K562 (cell line): Measurements from ENCODE around the gene RBBP4. TPM values are rescaled to one million over a fixed set of nuclear protein-coding genes. Genes with fewer than 3 reads are reported as not detected.

Experiments used
- ARID3B ChIP-seq: fragments of 250-450 bp; sonication (Bioruptor Pico); IDR thresholded peaks from 2 replicates; pipeline ENCODE4 v1.4.0; 2020; ENCODE audit warnings: borderline replicate concordance
- BCLAF1 ChIP-seq, 2 experiments: fragments of 450-650 bp in 1 of 2; IDR thresholded peaks; 2 replicates each; pipeline ENCODE4 v1.6.1; 2011 to 2017; ENCODE audit warnings: low read depth in 2 of 2, antibody characterized with exemption in 1 of 2, borderline replicate concordance in 1 of 2, low read length in 1 of 2, mild to moderate bottlenecking in 1 of 2, mixed read lengths in 1 of 2; ENCODE audit not compliant: control insufficient read depth in 1 of 2
- BCOR ChIP-seq: fragments of 450-650 bp; IDR thresholded peaks from 2 replicates; pipeline ENCODE4 v1.6.1; 2016
- CBX3 ChIP-seq, 2 experiments: IDR thresholded peaks; 1 replicate in 1 of 2; 2 replicates in 1 of 2; pipeline ENCODE4 v1.6.1; 2012; ENCODE audit warnings: inconsistent platforms in 2 of 2, low read length in 2 of 2, borderline replicate concordance in 1 of 2, control low read depth in 1 of 2
- CC2D1A ChIP-seq: fragments of 450-650 bp; IDR thresholded peaks from 2 replicates; pipeline ENCODE4 v1.6.1; 2017; ENCODE audit warnings: mild to moderate bottlenecking
- E2F5 ChIP-seq: sonication (generic); formaldehyde crosslinking; IDR thresholded peaks from 2 replicates; pipeline ENCODE4 v1.8.0; 2022; ENCODE audit warnings: mild to moderate bottlenecking, missing genetic modification reagents
- FOXA1 ChIP-seq: fragments of 450-650 bp; IDR thresholded peaks from 2 replicates; pipeline ENCODE4 v1.6.1; 2016; ENCODE audit warnings: mild to moderate bottlenecking, borderline replicate concordance
- LEF1 ChIP-seq: fragments of 450-650 bp; IDR thresholded peaks from 2 replicates; pipeline ENCODE4 v1.6.1; 2016; ENCODE audit warnings: mild to moderate bottlenecking
- MAFG ChIP-seq: fragments of 450-650 bp; conservative IDR thresholded peaks from 2 replicates; pipeline ENCODE4 v1.6.1; 2016; ENCODE audit warnings: missing genetic modification characterization, missing compliant biosample characterization
- MBD2 ChIP-seq: sonication (generic); IDR thresholded peaks from 2 replicates; pipeline ENCODE4 v1.6.1; 2016; ENCODE audit warnings: low read depth, borderline replicate concordance
- RBM25 ChIP-seq: fragments of 200-400 bp; formaldehyde crosslinking; IDR thresholded peaks from 2 replicates; pipeline ENCODE4 v1.6.1; 2018; ENCODE audit warnings: low read length, low read depth, moderate library complexity; ENCODE audit not compliant: severe bottlenecking
- SMARCA4 ChIP-seq: fragments of 450-650 bp; IDR thresholded peaks from 2 replicates; pipeline ENCODE4 v1.6.1; 2016
- TEAD1 ChIP-seq, 2 experiments: fragments of 450-650 bp in 1 of 2; sonication (generic) in 1 of 2; formaldehyde crosslinking; IDR thresholded peaks; 2 replicates each; pipeline versions ENCODE4 v1.4.0 to v1.8.0; 2020 to 2022; ENCODE audit warnings: mild to moderate bottlenecking in 2 of 2, missing genetic modification reagents in 1 of 2
- U2AF1 ChIP-seq: fragments of 200-400 bp; formaldehyde crosslinking; optimal IDR thresholded peaks from 2 replicates; pipeline ENCODE3; 2017; ENCODE audit warnings: mild to moderate bottlenecking, low read depth, low read length, moderate library complexity
- polyA plus RNA-seq, 8 experiments: library from polyadenylated mRNA; depleted of rRNA in 4 of 8; stranded (reverse) in 5 of 8; unstranded in 3 of 8; fragments of >200 nt; fragmentation: Nextera tagmentation in 2 of 8; fragmentation: Illumina TruSeq in 1 of 8; extraction: Ambion mirVana in 2 of 8; extraction: Trizol in 1 of 8; gene quantifications; 2 replicates each; pipeline versions ENCODE4 v1.2.1 to v1.2.3, GENCODE V29; 2011 to 2014; ENCODE audit warnings: inconsistent platforms in 1 of 8, missing spikeins in 1 of 8
- total RNA-seq, 7 experiments: library from RNA; depleted of rRNA in 6 of 7; stranded (reverse); fragments of >200 nt in 6 of 7; fragmentation: Illumina TruSeq in 2 of 7; extraction: Trizol in 2 of 7; gene quantifications; 2 replicates each; pipeline versions ENCODE4 v1.2.1 to v1.2.3, GENCODE V29; 2011 to 2021; ENCODE audit warnings: low replicate concordance in 1 of 7

The RBBP4 gene
- total and polyA plus RNA-seq, 9 of the 15 experiments (the other 6 are each of a cell fraction or from before 2014, with no cell fraction given) = 185 to 409 (median 259) TPM

GRCh38 chr1:32724678-32725614, 73.9 kb downstream of the RBBP4 start (continued):
- TF ChIP-seq E2F5 (CRISPR knock-in tag) = 0 out of 2 replicates have a peak, but pooled peaks have one; percentile 21
- TF ChIP-seq U2AF1 = no peak
- no peak for TF ChIP-seq FOXA1
- TF ChIP-seq CC2D1A = peak; percentile 33
- TF ChIP-seq LEF1 = peak; percentile 74; the same call in 1 of the 2 replicates
- no peak for TF ChIP-seq BCLAF1 (IDR thresholded peaks at IDR 0.05; ENCODE audit: borderline replicate concordance in 1 of 2, control insufficient read depth in 1 of 2, low read depth in 2 of 2, low read length in 1 of 2)
- no peak for TF ChIP-seq RBM25
- TF ChIP-seq MAFG (tag) = peak; percentile 100
- peak in 1 of 2 experiments; percentile 75; a peak in 1 of 3 replicates for TF ChIP-seq CBX3 (IDR thresholded peaks at IDR 0.05; ENCODE audit: borderline replicate concordance in 1 of 2, low read length in 2 of 2)
- no peak for TF ChIP-seq BCOR
- TF ChIP-seq TEAD1 (CRISPR knock-in tag; IDR thresholded peaks at IDR 0.05) = peak in 1 of 2 experiments; percentile 72; a peak in 2 of 4 replicates
- TF ChIP-seq SMARCA4 = peak; percentile 97
- peak; percentile 72; the same call in 1 of the 2 replicates for TF ChIP-seq ARID3B (CRISPR knock-in tag)
- peak; percentile 75; the same call in 1 of the 2 replicates for TF ChIP-seq MBD2
